GM11168 (cell line): ENCODE measurements around the gene EPHA3.

ENCODE experiments used
- in situ Hi-C: fragments of 300-500 bp; cut with MboI; formaldehyde crosslinking; loops from one replicate; pipeline ENCODE4 v1.12.0; 2022; ENCODE audit warnings: low sequenced_read_pairs; ENCODE audit not compliant: unreplicated experiment

The EPHA3 gene

GRCh38 chr3:89221924-89222323, 114.5 kb downstream of the EPHA3 start:
- in situ Hi-C loops, result no loop called here

- in situ Hi-C loops, result no loop called here
These were observed 115.8 kb downstream of the EPHA3 start for GRCh38 chr3:89223188-89223587.

GRCh38 chr3:89227218-89227617, 119.8 kb downstream of the EPHA3 start:
- in situ Hi-C loops, result no loop called here

- in situ Hi-C loops, result no loop called here
These were observed 120.2 kb downstream of the EPHA3 start for GRCh38 chr3:89227634-89228033.

GRCh38 chr3:89232155-89232554, 124.7 kb downstream of the EPHA3 start:
- in situ Hi-C loops, result no loop called here

DNA sequence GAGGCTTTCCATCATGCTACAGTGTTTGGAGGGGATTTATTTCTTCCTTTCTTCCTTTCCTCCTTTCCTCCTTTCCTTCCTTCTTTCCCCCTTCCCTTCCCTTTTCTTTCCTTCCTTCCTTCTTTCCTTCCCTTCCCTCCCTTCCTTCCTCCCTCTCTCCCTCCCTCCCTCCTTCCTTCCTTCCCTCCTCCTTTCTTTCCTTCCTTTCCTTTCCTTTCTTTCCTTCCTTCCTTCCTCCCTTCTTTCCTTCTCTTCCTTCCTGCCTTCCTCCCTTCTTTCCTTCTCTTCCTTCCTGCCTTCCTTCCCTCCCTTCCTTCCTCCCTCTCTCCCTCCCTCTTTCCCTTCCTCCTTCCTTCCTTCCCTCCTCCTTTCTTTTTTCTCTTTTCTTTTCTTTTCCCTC, 127.2 kb downstream of the EPHA3 start:
- in situ Hi-C loops, result no loop called here

GRCh38 chr3:89238846-89239245, 131.4 kb downstream of the EPHA3 start:
- in situ Hi-C loops, result no loop called here

DNA sequence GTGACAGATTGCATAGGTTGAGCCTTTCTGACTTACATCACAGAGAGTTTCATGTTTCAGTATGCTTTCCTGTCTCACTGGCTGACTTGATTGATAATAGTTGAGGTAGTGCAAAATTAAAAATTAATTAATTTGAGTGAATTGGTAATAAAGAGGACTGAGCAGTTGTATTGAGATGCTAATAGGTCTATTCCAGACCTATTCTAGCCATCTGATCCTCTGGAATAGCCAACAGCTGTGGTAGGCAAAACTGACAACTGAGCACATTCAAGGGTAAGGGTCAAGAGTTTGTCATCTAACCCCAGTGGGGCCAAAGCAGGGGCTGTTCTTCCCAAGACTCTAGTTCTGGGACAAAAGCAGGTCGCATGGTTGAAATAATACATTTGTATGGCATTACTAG, 132.4 kb downstream of the EPHA3 start:
- in situ Hi-C loops, result no loop called here

DNA sequence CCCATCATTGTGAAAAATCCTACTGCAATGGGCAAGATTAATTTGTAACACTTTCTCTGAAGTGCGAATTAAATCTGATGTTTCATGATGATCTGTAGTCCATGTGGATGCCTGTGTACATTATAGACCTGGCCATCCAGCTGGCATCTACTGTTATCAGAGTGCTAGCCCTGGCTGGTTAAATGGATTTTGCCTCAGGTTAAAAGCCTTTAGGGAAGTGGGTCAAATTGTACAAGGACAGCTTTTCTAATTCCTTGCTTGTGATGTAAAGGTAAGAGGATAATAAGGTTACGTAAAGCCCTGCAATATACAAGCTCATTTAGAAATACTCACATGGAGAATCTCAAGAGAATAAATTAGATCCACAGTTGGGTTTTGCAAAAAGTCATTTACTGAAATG, 138.2 kb downstream of the EPHA3 start:
- in situ Hi-C loops, result no loop called here

DNA sequence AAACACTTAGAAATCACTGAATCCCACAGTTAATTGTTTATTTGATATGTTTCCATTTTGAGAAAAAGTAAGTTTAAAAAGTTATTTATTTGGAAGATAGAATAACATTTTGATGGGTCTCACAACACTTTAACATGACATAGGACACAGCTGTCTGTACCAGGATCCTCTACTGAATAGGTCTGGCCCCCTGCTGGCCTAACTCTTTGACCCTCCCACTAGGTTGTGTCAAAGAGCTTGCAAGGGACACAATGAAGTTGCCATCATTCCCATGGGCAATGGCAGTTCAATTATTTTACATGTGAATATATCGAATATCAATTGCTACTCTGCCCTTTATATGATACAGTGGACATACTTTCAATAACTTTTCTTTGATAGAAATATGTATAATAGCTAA, 138.9 kb downstream of the EPHA3 start:
- in situ Hi-C loops, result no loop called here

GRCh38 chr3:89250742-89251141, 143.3 kb downstream of the EPHA3 start:
- in situ Hi-C loops, result no loop called here

- in situ Hi-C loops, result no loop called here
These were observed 144.6 kb downstream of the EPHA3 start for GRCh38 chr3:89252016-89252415.

DNA sequence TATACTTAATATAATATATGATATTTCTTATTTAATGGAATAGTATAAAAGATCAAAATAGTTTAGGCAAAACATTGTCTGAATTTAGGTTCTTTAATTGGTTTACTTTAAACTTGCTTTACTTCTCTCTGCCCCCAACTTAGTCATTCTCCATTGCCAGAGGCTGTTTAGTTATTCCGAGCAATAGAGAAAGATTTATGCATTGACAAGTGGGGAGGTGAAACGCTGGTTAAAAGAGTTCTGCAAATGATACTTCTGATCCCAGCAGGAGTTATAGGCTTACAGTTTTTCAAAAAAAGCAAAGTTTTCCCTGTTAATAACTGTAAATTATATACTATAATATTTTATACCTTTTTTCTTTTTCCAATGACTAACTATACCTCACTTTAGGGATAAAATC, 145.4 kb downstream of the EPHA3 start:
- in situ Hi-C loops, result no loop called here

- in situ Hi-C loops, result no loop called here
These were observed 149.0 kb downstream of the EPHA3 start for GRCh38 chr3:89256395-89256794.

DNA sequence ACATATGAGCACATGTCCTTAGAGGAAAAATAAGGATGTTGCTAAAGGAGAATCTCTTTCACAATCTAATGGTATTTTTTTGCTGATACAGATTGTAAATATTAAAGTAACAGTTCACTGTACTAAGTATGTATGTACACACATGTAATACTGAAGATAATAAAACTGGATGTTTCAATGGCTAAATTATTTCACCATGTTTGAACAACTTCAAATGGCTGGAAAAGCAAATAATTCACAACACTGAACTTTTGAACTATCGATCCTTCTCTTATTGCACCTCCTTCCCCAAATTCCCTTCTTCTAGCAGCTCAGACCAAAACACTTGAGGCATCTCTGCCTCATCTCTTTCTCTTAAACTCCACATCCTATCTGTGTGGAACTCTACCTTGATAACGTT, 149.5 kb downstream of the EPHA3 start:
- in situ Hi-C loops, result no loop called here

GRCh38 chr3:89260721-89261120, 153.3 kb downstream of the EPHA3 start:
- in situ Hi-C loops, result no loop called here

DNA sequence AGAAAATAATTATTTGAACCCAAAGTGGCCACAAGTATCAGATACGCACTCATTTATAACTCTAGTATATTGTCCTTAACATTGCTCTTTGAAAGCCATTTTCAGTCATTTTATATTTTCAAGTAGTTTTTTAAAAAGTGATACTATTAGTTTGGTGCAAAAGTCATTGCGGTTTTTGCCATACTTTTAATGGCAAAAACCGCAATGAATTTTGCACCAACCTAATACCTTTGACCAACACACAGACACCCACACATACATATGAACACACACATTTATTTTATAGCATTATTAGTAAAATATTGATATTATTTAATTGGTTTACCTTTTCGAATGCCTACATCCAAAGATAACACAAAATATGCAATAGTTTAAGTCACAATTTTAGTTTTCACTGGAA, 154.3 kb downstream of the EPHA3 start:
- in situ Hi-C loops, result no loop called here

GRCh38 chr3:89262309-89262929, 155.0 kb downstream of the EPHA3 start:
- in situ Hi-C loops, result no loop called here

- in situ Hi-C loops, result no loop called here
These were observed 156.7 kb downstream of the EPHA3 start for GRCh38 chr3:89264037-89264560.

- in situ Hi-C loops, result no loop called here
These were observed 158.7 kb downstream of the EPHA3 start for GRCh38 chr3:89266074-89266473.

GRCh38 chr3:89268059-89268458, 160.6 kb downstream of the EPHA3 start:
- in situ Hi-C loops, result no loop called here

- in situ Hi-C loops, result no loop called here
These were observed 162.8 kb downstream of the EPHA3 start for GRCh38 chr3:89270201-89270600.

- in situ Hi-C loops, result no loop called here
These were observed 167.6 kb downstream of the EPHA3 start for GRCh38 chr3:89275001-89275400.
